Central memory CD4-positive, alpha-beta T cell (primary cell): ENCODE data around the gene OR5K1.

ENCODE experiments used
- DNase-seq: peaks from one replicate; pipeline ENCODE4 v3.0.0; 2022

OR5K1 gene

GRCh38 chr3:98518816-98519215 lies 55.8 kb downstream of the OR5K1 start:
- no peak for DNase-seq

- no peak for DNase-seq
Observed at GRCh38 chr3:98519351-98519750, 56.4 kb downstream of the OR5K1 start.

- DNase-seq: peak; percentile 38
Observed at GRCh38 chr3:98521897-98522543, 59.0 kb downstream of the OR5K1 start.
